Sigmoid colon (tissue), 7 donors: ENCODE data around the gene PRDM1. TPM values are rescaled to one million over a fixed set of nuclear protein-coding genes. Genes with fewer than 3 reads are reported as not detected.

Experiments used
- DNase-seq: peaks from one replicate; pipeline ENCODE4 v3.0.0-alpha.2; 2019
- H3K27ac ChIP-seq, 4 donors: fragments of 200-600 bp; sonication (generic); one replicate each; pipeline ENCODE4 v1.5.1; 2016 to 2019; ENCODE audit warnings: mild to moderate bottlenecking in 1 of 4
- H3K27me3 ChIP-seq, 3 donors: fragments of 200-600 bp; sonication (generic); one replicate each; pipeline ENCODE4 v1.5.1; 2019; ENCODE audit warnings: mild to moderate bottlenecking in 1 of 3
- H3K36me3 ChIP-seq, 4 donors: fragments of 200-600 bp; sonication (generic); one replicate each; pipeline ENCODE4 v1.5.1; 2016 to 2019
- H3K4me1 ChIP-seq, 4 donors: fragments of 200-600 bp; sonication (generic); one replicate each; pipeline ENCODE4 v1.5.1; 2017 to 2019
- H3K4me3 ChIP-seq, 4 donors: fragments of 200-600 bp; sonication (generic); one replicate each; pipeline ENCODE4 v1.5.1; 2017 to 2019; ENCODE audit warnings: mild to moderate bottlenecking in 2 of 4, moderate library complexity in 1 of 4
- H3K9me3 ChIP-seq, 4 donors: fragments of 200-600 bp in 3 of 4; sonication (generic) in 3 of 4; one replicate each; pipeline versions ENCODE4 v1.5.1 to v1.6.1; 2013 to 2019
- CTCF ChIP-seq, 4 experiments: fragments of 450-650 bp in 3 of 4; fragments of 200-600 bp in 1 of 4; IDR thresholded peaks; one replicate each; pipeline ENCODE4 v1.5.1; 2016 to 2019; ENCODE audit warnings: antibody characterized with exemption in 4 of 4, mild to moderate bottlenecking in 3 of 4, moderate library complexity in 2 of 4
- EP300 ChIP-seq, 4 donors: sonication (generic); formaldehyde crosslinking; IDR thresholded peaks; one replicate each; pipeline ENCODE4 v1.6.1; 2017; ENCODE audit warnings: antibody characterized with exemption in 4 of 4
- POLR2A ChIP-seq, 2 donors: fragments of 450-650 bp; IDR thresholded peaks; one replicate each; pipeline ENCODE4 v1.6.1; 2016; ENCODE audit warnings: antibody characterized with exemption in 2 of 2, mild to moderate bottlenecking in 2 of 2, moderate library complexity in 2 of 2
- POLR2AphosphoS5 ChIP-seq, 4 donors: sonication (generic); formaldehyde crosslinking; IDR thresholded peaks; one replicate each; pipeline ENCODE4 v1.6.1; 2017; ENCODE audit warnings: antibody characterized with exemption in 4 of 4
- WGBS, 2 donors: extraction: QIAGEN DNeasy Blood & Tissue Kit; methylation state at CpG; one replicate each; pipeline ENCODE4 v1.1.7; 2013; 5-methylcytosine and 5-hydroxymethylcytosine counted together
- intact Hi-C: fragments of 100-400 bp; cut with DNase I; formaldehyde crosslinking; loops from one replicate; pipeline ENCODE4 v1.15.1; 2023
- polyA plus RNA-seq, 3 donors: library from polyadenylated mRNA; stranded (reverse); fragments of 200-250 nt; gene quantifications; one replicate each; pipeline ENCODE4 v1.2.3, GENCODE V29; 2013
- total RNA-seq, 4 donors: library from RNA; depleted of rRNA; stranded (reverse); fragments of >200 nt; gene quantifications; one replicate each; pipeline ENCODE4 v1.1.0, GENCODE V29; 2016
- donor health status: healthy with polysubstance abuse.
- donor health status: Bipolar disorder and iron deficiency.
- donor health status: healthy.

Gene PRDM1
- total and polyA plus RNA-seq, 7 donors = 0.55 to 17.6 (median 1.6) TPM

- no peak for TF ChIP-seq CTCF (IDR thresholded peaks at IDR 0.05)
- TF ChIP-seq POLR2AphosphoS5 (IDR thresholded peaks at IDR 0.05) = no peak
- no peak for TF ChIP-seq EP300 (IDR thresholded peaks at IDR 0.05)
- TF ChIP-seq POLR2A (IDR thresholded peaks at IDR 0.05) = no peak
- no peaks in the 10 kb centered on the region for H3K4me1 ChIP-seq
- DNase-seq = no peak
- no peaks in the 10 kb centered on the region for H3K9me3 ChIP-seq
- no peak overlapping the region for H3K4me3 ChIP-seq
- H3K27ac ChIP-seq = no peak overlapping the region
- intact Hi-C loops = no loop called here
- H3K36me3 ChIP-seq = no peaks in the 10 kb centered on the region
- WGBS, 2 donors = 88 to 93% methylated on average over 4 of the region's 4 CpGs
- no peaks in the 10 kb centered on the region for H3K27me3 ChIP-seq
Measured at GRCh38 chr6:106152952-106153351, 66.8 kb downstream of the PRDM1 start.

GRCh38 chr6:106154326-106154725 is 68.2 kb downstream of the PRDM1 start:
- H3K27me3 ChIP-seq = no peaks in the 10 kb centered on the region
- WGBS, 2 donors = 95 to 96% methylated on average over 8 of the region's 8 CpGs
- intact Hi-C loops = no loop called here
- no peaks in the 10 kb centered on the region for H3K9me3 ChIP-seq
- no peaks in the 10 kb centered on the region for H3K36me3 ChIP-seq
- no peak for TF ChIP-seq POLR2AphosphoS5 (IDR thresholded peaks at IDR 0.05)
- TF ChIP-seq POLR2A (IDR thresholded peaks at IDR 0.05) = no peak
- TF ChIP-seq EP300 (IDR thresholded peaks at IDR 0.05) = no peak
- TF ChIP-seq CTCF (IDR thresholded peaks at IDR 0.05) = no peak
- H3K4me1 ChIP-seq = no peaks in the 10 kb centered on the region
- no peak overlapping the region for H3K4me3 ChIP-seq
- H3K27ac ChIP-seq = no peak overlapping the region
- DNase-seq = no peak

GRCh38 chr6:106155219-106155830 is 69.2 kb downstream of the PRDM1 start:
- no peak for TF ChIP-seq POLR2A (IDR thresholded peaks at IDR 0.05)
- no peak for TF ChIP-seq EP300 (IDR thresholded peaks at IDR 0.05)
- TF ChIP-seq CTCF (IDR thresholded peaks at IDR 0.05) = no peak
- TF ChIP-seq POLR2AphosphoS5 (IDR thresholded peaks at IDR 0.05) = no peak
- no peak for DNase-seq
- Histone ChIP-seq H3K27ac (no peak overlapping the region), H3K27me3 (no peaks in the 10 kb centered on the region), H3K4me3 (no peak overlapping the region), H3K4me1 (peaks cover 0 to 7% (median 0%) of the 10 kb centered on the region in 4 donors), H3K9me3 (no peaks in the 10 kb centered on the region), H3K36me3 (no peaks in the 10 kb centered on the region)
- 90 to 92% methylated on average over 12 of the region's 12 CpGs for WGBS, 2 donors
- intact Hi-C loops = no loop called here

GRCh38 chr6:106156413-106156812 is 70.3 kb downstream of the PRDM1 start:
- Histone ChIP-seq H3K9me3 (no peaks in the 10 kb centered on the region), H3K4me3 (no peak overlapping the region), H3K27ac (no peak overlapping the region), H3K27me3 (no peaks in the 10 kb centered on the region), H3K36me3 (no peaks in the 10 kb centered on the region), H3K4me1 (peaks cover 0 to 7% (median 0%) of the 10 kb centered on the region in 4 donors)
- intact Hi-C loops = no loop called here
- 88 to 94% methylated on average over 3 of the region's 3 CpGs for WGBS, 2 donors
- TF ChIP-seq EP300 (IDR thresholded peaks at IDR 0.05) = no peak
- no peak for TF ChIP-seq CTCF (IDR thresholded peaks at IDR 0.05)
- TF ChIP-seq POLR2A (IDR thresholded peaks at IDR 0.05) = no peak
- TF ChIP-seq POLR2AphosphoS5 (IDR thresholded peaks at IDR 0.05) = no peak
- DNase-seq = no peak

DNA sequence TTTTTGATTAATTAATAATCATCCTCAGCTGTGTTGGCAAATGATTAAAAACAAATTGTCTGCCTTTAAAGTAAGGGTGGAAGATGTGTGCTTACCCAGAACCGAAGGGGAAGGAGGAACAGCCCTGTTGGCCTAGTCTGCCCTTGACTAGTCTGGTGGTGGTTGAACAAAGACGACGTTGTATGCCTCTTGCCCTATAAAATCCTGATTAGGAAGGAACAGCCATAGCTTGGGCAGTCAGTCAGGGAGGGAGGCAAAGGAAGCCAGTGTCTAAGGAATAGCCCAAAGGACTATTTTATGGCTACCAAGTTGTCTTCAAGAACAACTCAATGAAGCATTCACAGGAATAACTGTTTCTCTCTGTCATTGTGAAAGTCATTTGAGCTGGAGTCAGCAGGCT is 70.7 kb downstream of the PRDM1 start:
- H3K9me3 ChIP-seq = no peaks in the 10 kb centered on the region
- H3K27me3 ChIP-seq = no peaks in the 10 kb centered on the region
- no peak for DNase-seq
- intact Hi-C loops = no loop called here
- 28 to 62% methylated on average over 3 of the region's 3 CpGs for WGBS, 2 donors
- no peak overlapping the region for H3K27ac ChIP-seq
- no peak overlapping the region for H3K4me3 ChIP-seq
- H3K36me3 ChIP-seq = no peaks in the 10 kb centered on the region
- TF ChIP-seq POLR2AphosphoS5 (IDR thresholded peaks at IDR 0.05) (no peak), POLR2A (IDR thresholded peaks at IDR 0.05) (no peak), EP300 (IDR thresholded peaks at IDR 0.05) (no peak), CTCF (IDR thresholded peaks at IDR 0.05) (no peak)
- peaks cover 0 to 7% (median 0%) of the 10 kb centered on the region in 4 donors for H3K4me1 ChIP-seq
